CD1c-positive myeloid dendritic cell (primary cell): ENCODE results near the gene E2F4.

ENCODE experiments used
- DNase-seq: peaks from one replicate; pipeline ENCODE4 v3.0.0-alpha.2; 2016; ENCODE audit errors: extremely low spot score

E2F4 gene

DNA sequence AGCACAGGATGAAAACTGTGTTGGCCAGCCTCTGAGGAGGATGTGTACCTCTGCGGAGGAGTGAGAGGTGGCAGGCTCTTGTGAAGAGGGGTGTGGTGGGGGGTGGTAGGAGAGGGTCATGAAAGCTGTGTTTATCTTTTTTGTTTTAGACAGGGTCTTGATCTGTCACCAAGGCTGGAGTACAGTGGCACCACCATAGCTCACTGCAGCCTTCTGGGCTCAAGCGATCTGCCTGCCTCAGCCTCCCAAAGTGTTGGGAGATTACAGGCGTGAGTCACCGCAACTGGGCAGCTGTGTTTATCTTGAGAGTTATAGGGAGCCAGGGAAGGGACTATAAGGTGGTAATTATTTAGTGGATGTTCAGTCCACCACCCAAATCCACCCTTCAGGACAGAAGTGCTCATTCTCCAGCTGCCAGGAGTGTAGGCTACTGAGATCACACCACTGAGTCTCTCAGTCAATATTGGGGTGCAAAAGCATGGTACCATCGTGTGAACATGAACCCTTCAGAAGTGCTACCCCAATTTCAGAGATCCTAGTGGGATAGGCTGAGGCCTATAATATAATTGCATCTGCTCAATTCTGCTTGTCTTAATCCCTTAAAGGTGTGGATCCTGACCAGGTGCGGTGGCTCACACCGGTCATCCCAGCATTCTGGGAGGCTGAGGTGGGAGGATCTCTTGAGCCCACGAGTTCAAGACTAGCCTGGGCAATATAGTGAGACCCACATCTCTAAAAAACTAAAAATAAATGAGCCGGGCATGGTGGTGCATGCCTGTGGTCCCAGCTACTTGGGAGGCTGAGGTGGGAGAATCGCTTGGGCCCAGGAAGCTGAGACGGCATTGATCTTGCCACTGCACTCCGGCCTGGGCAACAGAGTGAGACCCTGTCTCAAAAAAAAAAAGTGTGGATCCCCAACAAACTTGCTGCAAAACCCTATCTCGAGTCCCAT lies 1.2 kb upstream of the E2F4 start:
- no peak for DNase-seq

DNA sequence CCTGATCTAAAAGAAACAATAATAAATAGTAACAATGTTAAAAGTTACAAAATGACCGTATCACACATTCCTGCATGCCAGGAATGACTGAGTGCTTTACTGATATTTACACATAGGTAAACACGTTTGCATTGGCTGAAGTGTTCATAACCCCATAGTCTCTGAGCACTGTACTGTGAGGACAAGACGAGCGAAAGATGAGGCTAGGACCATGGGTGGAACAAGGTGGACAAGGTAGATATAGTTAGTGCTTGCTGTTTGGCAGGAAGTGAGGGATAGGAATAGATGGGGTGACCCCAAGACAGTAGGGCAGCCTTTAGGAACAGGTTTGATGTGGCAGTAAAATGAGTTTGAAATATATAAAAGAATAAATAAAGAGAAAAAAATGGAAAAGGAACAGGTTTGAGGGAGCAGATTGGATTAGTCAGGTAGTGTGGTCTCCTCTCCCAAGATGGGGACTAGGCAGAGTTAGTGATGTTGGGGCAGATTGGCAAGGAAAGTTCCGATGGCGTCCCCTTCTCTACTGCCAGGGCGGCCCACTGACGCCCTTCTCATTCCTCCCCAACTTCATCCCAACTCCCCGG lies 452 bp upstream of the E2F4 start:
- DNase-seq, result no peak

DNA sequence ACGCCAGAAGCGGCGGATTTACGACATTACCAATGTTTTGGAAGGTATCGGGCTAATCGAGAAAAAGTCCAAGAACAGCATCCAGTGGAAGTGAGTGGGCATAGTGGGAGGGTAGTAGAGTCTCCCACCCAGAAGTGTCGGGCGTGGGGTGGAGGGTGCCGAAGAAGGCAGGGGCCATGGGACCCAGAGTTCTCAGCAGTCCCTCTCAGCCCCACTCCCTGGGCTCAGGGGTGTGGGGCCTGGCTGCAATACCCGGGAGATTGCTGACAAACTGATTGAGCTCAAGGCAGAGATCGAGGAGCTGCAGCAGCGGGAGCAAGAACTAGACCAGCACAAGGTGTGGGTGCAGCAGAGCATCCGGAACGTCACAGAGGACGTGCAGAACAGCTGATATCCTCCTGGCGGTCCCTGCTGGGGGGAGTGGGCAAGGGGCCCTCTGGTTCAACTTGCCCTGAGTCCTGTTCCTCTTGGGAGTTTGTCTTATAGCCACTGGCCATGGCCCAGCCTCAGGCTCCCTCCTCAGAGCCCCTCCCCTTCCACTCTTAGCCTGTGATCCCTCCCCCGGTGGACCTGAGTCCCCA lies 916 bp downstream of the E2F4 start:
- no peak for DNase-seq

DNA sequence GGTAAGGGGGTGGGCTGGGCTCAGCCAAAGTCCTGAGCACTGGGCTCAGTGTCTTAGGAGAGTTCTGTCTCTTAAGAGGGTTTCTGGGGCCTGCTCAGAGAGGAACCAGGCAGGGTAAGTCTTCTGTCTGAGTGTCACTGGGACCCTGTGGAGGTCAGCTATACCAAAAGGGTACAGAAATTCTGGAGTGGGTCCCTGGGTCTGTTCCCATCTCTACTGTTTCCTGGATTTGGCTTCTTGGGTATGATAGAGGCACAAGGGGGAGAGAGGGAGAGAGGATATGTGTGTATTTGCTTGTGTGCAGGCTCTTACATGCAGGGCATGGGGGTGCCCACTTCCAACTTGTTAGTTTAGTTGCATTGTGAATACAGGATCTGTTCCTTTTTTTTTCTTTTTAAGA lies 1.6 kb downstream of the E2F4 start:
- no peak for DNase-seq

DNA sequence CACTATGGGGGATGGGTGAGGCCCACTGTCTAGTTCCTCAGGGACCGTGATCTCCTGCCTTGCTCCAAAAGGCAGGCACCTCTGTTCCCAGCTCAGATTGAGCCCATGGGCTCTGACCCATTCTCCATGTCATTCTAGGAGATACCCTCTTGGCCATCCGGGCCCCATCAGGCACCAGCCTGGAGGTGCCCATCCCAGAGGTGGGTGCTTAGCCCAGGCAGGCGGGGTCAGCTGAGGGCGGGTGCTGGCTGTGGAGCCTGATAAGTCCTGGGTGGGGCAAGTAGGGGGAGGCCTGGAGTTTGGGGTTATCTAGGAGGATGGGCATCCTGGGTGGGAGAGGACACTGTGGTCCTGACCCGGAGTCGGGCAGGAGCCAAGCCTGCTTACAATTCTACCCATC lies 2.3 kb downstream of the E2F4 start:
- no peak for DNase-seq

DNA sequence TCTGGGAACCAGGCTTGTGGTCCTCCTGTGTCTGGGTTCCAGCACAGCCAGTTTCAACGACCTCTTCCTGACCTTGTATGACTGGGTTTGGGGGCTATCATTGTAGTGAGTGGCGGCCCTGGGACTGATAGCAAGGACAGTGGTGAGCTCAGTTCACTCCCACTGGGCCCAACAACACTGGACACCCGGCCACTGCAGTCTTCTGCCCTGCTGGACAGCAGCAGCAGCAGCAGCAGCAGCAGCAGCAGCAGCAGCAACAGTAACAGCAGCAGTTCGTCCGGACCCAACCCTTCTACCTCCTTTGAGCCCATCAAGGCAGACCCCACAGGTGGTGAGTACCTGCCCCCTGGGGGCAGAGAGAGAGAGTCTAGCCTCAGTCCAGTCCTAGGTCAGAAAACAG lies 3.7 kb downstream of the E2F4 start:
- no peak for DNase-seq

DNA sequence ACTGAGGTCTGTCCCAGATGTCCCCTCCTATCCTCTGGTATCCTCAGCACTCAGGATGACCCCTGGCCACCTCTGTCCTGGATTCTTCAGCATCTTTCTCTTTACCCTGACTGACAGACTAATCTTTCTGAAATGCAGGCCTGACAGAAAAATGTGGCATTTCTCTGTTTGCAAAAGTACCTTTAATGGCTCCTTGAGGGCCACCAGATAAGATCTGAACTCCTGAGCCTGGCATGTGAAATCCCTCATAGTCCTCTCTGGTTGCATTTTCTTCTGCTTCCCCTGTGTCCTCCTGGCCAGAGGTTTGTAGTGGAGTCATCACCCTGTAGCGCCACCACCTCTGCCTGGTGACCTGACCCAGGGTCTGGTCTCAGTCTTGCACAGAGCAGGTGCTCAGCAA lies 4.9 kb downstream of the E2F4 start:
- no peak for DNase-seq

DNA sequence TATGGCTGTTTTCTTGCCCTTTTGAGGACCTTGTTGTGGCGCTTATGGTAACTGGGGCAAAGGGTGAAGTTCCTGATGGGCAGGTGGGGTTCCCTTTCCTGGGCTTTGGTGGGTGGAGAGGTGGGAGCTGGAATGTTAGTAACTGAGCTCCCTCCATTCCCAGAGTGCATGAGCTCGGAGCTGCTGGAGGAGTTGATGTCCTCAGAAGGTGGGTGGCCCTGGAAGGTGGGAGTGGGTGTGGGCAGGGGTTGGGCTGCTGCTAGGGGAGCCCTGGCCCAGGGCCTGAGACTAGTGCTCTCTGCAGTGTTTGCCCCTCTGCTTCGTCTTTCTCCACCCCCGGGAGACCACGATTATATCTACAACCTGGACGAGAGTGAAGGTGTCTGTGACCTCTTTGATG lies 5.7 kb downstream of the E2F4 start:
- no peak for DNase-seq

DNA sequence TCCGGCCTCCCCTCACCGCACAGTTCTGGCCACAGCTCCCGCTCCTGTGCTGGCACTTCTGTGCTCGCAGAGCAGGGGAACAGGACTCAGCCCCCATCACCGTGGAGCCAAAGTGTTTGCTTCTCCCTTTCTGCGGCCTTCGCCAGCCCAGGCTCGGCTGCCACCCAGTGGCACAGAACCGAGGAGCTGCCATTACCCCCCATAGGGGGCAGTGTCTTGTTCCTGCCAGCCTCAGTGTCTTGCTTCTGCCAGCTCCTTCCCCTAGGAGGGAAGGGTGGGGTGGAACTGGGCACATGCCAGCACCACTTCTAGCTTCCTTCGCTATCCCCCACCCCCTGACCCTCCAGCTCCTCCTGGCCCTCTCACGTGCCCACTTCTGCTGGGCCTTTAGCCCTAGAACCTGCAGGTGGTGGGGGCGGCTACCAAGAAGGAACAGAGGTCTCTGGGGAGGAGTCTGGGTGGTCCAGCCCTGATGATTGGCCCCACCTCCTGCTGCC lies 6.3 kb downstream of the E2F4 start:
- peak; percentile 61 for DNase-seq

DNA sequence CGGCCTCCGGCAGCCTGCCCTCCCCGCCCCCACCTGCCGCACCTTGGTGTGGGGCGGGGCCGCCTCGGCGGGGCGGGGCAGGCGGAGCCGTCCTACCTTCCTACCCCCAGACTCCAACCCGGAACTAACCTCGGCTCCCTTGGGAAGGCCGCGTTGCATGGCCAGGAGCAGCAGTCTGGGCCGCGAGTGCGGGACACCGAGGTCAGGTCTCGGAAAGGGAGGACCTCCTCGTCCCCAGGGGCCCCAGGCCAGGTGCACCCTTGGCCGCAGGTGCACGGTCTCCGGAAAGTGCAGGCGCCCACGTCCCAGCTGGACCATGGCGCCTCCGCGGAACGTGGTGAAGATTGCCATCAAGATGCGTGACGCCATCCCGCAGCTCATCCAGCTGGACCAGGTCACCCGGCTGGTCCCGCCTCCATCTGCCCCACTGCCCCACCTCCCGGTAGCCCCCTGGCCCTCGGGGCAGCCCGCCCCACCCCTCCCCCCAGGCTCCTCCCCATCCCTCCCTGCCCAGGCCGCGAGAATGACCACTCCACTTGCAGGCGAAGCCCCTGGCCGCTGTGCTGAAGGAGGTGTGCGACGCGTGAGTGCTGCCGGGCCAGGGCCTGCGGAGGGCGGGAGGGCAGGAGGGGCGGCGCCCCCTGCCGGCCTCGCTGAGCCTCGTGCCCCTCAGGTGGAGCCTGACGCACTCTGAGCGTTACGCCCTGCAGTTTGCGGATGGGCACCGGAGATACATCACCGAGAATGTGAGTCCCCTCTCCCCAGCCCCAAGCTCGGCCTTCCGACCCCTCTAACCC lies 7.3 kb downstream of the E2F4 start, which contains the start of gene ELMO3:
ELMO3 (plus strand) TSS at position 121 of the 797 bp plus-strand sequence; CDS start at position 317, 196 bp downstream.
- no peak for DNase-seq

DNA sequence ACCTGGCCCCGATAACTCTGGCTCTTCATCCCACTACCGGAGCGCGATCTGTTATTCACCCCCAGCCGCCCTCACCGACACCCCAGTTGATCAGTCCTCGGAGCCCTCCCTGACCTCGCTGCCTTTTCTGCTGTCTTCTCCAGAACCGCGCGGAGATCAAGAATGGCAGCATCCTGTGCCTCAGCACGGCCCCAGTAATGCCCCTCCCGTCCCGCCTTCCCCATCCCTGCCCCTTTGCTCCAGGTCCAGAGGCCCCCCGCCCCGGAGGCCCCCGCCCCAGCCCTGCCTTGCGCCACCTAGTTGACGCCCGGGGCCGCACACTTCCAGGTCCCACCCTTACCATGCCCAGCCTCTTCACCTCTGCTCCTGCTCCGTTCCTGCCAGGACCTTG lies 7.8 kb downstream of the E2F4 start:
- DNase-seq, result no peak

DNA sequence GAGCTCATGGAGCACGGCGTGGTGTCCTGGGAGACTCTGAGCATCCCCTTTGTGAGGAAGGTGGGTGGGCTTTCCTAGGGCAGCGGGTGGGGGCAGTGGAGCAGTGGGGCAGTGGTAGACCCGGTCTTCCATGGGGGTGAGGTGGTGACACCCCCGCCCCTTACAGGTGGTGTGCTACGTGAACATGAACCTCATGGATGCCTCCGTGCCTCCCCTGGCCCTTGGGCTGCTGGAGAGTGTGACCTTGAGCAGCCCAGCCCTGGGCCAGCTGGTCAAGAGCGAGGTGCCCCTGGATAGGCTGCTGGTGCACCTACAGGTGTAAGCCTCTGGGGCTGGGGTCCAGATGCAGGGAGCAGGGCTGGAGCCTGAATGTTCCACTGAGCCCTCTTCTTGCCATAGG lies 8.5 kb downstream of the E2F4 start:
- no peak for DNase-seq

DNA sequence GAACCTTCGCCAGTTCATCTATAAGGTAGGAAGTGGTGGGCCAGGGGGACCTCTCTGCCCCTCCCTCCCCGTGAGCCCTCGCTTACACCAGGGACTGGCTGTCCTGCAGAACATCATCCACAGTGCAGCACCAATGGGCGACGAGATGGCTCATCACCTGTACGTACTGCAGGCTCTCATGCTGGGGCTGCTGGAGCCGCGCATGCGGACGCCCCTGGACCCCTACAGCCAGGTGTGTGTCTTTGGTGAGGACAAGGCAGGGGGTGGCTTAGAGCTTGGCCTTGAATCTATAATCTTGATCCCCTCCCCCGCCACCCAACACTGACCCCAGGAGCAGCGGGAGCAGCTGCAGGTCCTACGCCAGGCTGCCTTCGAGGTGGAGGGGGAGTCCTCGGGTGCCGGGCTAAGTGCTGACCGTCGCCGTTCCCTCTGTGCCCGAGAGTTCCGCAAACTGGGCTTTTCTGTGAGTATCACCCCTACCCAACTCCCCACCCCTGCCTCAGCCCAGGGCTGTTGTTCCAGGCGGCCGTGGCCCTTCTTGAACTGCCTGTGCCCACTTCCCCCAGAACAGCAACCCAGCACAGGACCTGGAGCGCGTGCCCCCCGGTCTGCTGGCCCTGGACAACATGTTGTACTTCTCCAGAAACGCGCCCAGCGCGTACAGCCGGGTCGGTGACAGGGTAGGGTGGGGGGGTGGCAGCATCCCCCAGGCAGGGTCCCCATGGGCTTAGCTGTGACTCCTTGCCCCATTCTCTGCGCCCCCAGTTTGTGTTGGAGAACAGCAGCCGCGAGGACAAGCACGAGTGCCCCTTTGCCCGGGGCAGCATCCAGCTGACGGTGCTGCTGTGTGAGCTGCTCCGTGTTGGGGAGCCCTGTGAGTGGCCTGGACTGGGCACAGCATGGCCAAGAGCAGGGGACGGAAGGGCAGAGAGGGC lies 9.7 kb downstream of the E2F4 start:
- DNase-seq, result no peak

DNA sequence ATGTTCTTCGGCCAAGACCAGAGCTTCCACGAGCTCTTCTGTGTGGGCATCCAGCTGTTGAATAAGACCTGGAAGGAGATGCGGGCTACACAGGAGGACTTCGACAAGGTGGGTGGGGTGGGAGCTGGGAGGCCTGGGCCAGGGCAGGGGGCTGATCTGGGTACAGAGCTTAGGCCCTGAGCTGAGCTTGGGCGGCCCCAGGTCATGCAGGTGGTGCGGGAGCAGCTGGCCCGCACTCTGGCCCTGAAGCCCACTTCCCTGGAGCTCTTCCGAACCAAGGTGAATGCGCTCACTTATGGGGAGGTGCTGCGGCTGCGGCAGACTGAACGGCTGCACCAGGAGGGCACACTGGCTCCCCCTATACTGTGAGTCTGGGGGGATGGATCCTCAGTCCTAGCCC lies 10.5 kb downstream of the E2F4 start:
- DNase-seq, result no peak

DNA sequence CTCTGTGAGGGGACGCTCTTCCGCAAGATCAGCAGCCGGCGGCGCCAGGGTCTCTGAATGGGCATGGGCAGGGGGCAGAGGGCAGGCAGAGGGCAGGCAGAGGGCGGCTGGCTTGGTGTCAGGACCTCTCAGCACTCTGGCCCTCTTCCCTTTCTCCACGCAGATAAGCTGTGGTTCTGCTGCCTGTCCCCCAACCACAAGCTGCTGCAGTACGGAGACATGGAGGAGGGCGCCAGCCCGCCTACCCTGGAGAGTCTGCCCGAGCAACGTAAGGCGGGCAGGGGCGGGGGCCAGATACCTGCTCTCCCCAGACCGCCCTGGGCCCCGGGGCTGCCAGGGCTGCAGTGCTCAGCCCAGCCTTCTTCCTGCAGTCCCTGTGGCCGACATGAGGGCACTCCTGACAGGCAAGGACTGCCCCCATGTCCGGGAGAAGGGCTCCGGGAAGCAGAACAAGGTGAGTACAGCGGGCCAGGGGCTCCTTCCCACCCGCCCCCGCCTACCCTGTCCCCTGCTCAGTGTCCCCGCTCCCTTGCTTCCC lies 11.1 kb downstream of the E2F4 start:
- DNase-seq, result no peak

DNA sequence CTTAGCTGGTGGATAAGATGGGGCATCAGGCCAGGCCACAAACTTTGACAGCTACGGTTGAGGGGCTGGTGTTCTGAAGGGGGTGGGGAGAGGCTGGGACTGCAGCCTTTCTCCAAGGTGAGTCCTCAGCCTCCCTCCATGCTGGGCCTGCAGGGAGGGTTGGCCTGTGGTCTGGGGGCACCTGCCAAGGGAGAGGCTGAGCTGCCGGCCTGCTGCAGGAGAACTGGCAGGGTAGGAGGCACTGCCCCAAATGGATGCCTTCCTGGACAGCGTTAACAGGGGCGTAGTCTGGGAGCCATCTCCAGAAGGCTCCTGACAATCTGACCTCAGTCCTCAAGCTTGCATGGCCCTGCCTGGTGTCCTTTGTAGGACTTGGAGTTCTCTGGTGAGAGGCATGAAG lies 12.1 kb downstream of the E2F4 start:
- DNase-seq, result no peak

DNA sequence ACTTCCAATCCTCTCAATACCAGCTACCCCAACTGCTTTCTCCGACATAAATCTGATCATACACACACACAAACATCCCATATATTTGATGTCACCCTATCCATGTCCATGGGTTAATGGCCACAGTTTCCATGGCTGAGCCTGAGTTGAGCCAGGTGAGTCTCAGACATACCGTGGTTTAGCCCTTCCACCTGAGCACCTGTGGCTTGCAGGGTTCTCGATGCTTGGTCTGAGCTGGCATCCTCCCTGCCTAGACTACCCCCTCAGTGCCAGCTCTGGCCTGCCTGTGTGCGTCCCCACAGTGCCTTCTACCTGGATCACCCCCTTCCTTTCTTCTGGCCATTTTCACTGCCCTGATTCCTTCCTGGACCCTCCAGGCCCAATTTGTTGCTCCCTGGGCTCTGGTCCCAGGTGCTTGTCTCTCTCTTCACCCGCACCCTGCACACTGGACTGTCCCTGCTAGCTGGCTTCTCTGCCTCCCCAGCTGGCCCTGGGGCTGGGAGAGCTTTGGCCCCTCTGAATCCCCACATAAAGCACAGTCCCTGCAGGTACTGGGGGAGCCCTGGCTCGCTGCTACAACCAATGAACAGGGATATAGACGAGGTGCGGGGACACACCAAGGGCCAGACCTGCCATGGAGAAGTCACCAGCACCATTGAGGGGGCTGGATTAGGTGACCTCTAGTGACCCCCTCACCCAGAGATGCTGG lies 14.3 kb downstream of the E2F4 start:
- DNase-seq, result no peak

DNA sequence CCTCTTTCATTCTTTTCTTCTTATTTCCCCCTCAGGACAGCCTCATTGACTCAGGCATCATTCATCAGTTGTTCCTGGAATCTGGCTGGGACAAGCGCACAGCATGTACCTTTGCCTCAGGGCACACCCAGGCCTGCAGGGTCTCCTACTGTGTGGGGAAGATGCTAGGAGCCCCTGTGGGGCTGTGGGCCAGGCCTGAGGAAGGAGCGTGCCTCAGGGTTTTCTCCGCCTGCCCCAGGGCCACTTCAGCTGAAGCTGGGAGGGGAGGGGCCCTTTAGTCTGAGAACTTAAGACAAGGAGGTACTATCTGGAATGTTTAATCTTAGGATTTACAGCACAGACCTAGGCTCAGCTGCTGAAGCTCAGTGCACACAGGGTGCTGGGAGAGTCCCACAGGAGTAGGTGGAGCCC lies 14.9 kb downstream of the E2F4 start:
- no peak for DNase-seq

DNA sequence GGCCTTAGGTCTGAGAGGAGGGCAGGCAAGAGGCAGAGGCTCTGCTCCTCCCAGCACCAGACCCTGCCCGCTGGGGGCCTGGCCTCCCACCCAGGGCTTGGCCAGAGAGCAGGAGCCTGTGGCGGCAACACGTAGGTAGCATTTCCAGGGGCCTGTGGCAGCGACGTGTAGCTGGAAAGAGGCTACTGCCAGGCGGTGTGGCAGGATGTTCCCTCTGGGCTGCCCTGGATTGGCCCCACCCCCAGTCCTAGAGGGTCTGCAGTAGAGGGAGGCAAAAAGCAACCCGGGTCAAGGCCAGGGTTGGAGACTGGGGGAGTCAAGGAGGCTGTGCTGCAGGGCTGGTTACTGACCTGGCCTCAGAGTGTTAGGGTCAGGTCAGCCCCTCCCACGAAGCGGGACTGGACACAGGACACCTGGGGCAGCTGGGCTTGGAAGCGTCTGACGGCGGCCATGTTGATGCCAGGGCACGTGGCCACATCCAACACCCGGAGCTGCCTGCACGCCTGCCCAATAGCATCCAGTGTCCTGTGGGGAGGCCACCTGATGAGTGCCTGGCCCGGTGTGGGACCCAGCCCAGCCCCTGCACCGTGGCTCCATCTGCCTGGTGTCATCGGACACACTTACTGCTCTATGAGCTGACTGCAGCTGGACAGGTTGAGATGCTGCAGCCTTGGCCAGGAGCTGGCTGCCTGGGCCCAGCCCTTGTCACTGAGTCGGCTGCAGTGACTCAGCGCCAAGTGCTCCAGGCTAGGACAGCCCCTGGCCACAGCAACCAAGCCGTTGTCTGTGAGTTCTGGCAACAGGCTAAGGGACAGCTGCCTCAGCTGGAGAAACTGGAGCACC lies 15.5 kb downstream of the E2F4 start:
- no peak for DNase-seq
